ENCODE data around the gene FOXO6. TPM values are rescaled to one million over a fixed set of nuclear protein-coding genes. Genes with fewer than 3 reads are reported as not detected.

Gene FOXO6
- total RNA-seq, 1 experiment from 2014 or later, result 5.4 TPM

DNA sequence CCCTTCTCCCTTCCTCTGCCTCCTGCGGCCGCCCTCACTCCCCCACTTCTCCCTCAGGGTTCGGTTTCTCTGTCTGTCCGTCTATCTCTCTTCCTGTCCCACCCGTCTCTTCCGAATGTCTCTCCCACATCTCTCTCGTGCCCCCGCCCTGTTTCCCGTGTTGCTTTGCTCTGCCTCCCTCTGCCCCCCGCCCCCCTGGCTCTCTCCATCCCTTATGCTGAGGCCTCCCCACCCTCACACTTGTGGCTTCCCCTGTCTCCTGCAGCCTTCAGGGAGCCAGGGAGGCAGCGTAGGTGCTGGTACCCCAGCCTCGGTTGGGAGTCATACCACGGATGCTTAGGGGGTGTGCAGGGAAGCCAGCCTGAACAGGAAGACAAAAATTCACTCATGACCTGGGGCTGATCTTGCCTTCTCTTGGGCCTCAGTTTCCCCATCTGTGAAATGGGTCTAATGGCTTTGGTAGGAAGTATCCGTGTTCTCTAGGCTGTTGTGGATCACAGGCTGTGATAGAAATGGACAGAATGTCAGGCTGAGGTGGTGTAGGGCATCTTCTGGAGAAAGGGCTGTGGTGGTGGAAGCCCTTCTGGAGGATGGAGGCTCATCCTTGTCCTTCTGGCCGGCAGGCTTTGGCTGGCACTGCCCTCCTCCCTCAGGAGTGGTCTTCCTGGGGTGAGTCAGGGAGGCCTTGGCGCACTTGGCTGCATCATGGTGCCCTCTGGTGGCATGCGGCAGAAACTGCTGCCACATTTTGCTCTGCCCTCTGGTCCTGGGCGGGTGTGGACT is 55.5 kb downstream of the FOXO6 start (continued):
- TF ChIP-seq, protein P1, sequence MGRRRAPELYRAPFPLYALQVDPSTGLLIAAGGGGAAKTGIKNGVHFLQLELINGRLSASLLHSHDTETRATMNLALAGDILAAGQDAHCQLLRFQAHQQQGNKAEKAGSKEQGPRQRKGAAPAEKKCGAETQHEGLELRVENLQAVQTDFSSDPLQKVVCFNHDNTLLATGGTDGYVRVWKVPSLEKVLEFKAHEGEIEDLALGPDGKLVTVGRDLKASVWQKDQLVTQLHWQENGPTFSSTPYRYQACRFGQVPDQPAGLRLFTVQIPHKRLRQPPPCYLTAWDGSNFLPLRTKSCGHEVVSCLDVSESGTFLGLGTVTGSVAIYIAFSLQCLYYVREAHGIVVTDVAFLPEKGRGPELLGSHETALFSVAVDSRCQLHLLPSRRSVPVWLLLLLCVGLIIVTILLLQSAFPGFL (CRISPR knock-in tag; IDR thresholded peaks at IDR 0.05; ENCODE audit: borderline replicate concordance), result no peak
- 0 out of 2 replicates have a peak, but pooled peaks have one; percentile 28 for TF ChIP-seq SMAD3 (CRISPR knock-in tag; IDR thresholded peaks at IDR 0.05; ENCODE audit: borderline replicate concordance)
- no peak for TF ChIP-seq ZNF425 (CRISPR knock-in tag; conservative IDR thresholded peaks at IDR 0.05)
- TF ChIP-seq GTF2I (CRISPR knock-in tag; conservative IDR thresholded peaks at IDR 0.05), result peak; percentile 92
- peak; percentile 35; the same call in 1 of the 2 replicates for TF ChIP-seq SP1 (CRISPR knock-in tag; conservative IDR thresholded peaks at IDR 0.05)
- no peak for TF ChIP-seq CREM (CRISPR knock-in tag; IDR thresholded peaks at IDR 0.05)
- TF ChIP-seq HMGA2 (CRISPR knock-in tag; IDR thresholded peaks at IDR 0.05), result no peak

DNA sequence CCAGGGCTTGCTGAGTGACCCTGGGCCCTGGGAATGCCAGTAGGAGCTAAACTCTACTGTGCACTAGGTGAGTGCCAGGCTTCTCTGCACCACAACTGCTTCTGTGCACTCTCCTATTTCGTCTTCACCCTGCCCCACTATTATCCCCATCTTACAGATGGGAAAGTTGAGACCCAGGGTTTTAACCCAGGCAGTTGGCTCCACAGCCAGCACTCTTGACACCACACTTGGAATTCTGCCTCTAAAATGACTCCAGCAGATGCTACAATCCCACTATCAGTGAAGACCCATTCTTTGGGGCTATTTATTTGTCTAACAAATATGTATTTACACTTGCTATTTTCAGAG is 56.1 kb downstream of the FOXO6 start:
- POLR2A ChIA-PET, result no interaction called here
- H3K27me3 Mint-ChIP-seq (ENCODE audit: low read depth), result peaks cover 3% of the 10 kb centered on the region; the same call in 1 of the 2 replicates
- peaks cover 14% of the 10 kb centered on the region for H3K4me1 Mint-ChIP-seq
- CTCF ChIA-PET, result interaction anchor here (0.6 to 10.8 kb wide), 30 partner anchors 10 to 151 kb away, joined by 3 to 216 read pairs (median 6); partner anchors contain the start of gene FOXO6
- TF ChIP-seq GRHL2 (CRISPR knock-in tag; IDR thresholded peaks at IDR 0.05; ENCODE audit: insufficient replicate concordance, severe bottlenecking) (no peak), RORB (CRISPR knock-in tag; IDR thresholded peaks at IDR 0.05) (no peak), TP53 (CRISPR knock-in tag; IDR thresholded peaks at IDR 0.05) (no peak), IRF2 (CRISPR knock-in tag; IDR thresholded peaks at IDR 0.05; ENCODE audit: borderline replicate concordance, low read depth) (no peak), SMAD3 (CRISPR knock-in tag; IDR thresholded peaks at IDR 0.05; ENCODE audit: borderline replicate concordance) (no peak), FOXP1 (CRISPR knock-in tag; IDR thresholded peaks at IDR 0.05; ENCODE audit: borderline replicate concordance) (no peak), ZBTB21 (CRISPR knock-in tag; IDR thresholded peaks at IDR 0.05; ENCODE audit: borderline replicate concordance) (no peak), IRF1 (CRISPR knock-in tag; IDR thresholded peaks at IDR 0.05) (no peak), ZNF281 (CRISPR knock-in tag; IDR thresholded peaks at IDR 0.05) (no peak)
- DNase-seq (ENCODE audit: low spot score) (no peak), ATAC-seq (no peak)
- H3K4me3 Mint-ChIP-seq, result no peak overlapping the region
- H3K9me3 Mint-ChIP-seq, result no peaks in the 10 kb centered on the region
- no peaks in the 10 kb centered on the region for H3K36me3 Mint-ChIP-seq
- H3K27ac Mint-ChIP-seq, result no peak overlapping the region

DNA sequence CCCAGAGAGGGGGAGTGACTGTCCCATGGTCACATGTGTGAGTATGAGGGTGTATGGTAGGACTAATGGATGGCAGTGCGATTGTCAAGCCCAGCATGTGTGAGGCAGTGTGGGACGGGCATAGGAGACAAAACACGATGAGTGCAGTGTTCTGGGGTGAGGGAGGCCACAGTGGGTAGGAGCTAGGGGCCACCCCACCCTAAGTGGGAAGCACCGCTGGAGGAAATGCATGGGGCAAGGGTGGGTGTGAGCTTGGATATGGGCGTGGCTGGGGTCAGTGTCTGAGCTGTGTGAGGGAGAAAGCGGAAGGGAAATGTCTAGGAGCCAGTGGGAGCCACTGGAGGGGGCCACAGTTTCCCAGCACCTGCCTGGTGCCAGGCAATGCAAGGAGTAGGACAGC is 56.5 kb downstream of the FOXO6 start:
- Mint-ChIP-seq H3K9me3 (no peaks in the 10 kb centered on the region), H3K27ac (no peak overlapping the region; the same call in 1 of the 2 replicates), H3K4me3 (no peak overlapping the region), H3K4me1 (peaks cover 13% of the 10 kb centered on the region), H3K27me3 (ENCODE audit: low read depth) (no peaks in the 10 kb centered on the region; the same call in 1 of the 2 replicates), H3K36me3 (no peaks in the 10 kb centered on the region)
- no peak for DNase-seq (ENCODE audit: low spot score)
- no peak for ATAC-seq
- ChIA-PET CTCF (interaction anchor here (0.6 to 10.8 kb wide), 32 partner anchors 10 to 151 kb away, joined by 3 to 216 read pairs (median 5); partner anchors contain the start of gene FOXO6), POLR2A (interaction anchor here (1.2 kb wide), 1 partner anchor 95 kb away, joined by 5 read pairs; no protein-coding TSS in a partner anchor)
- TF ChIP-seq ZNF281 (CRISPR knock-in tag; IDR thresholded peaks at IDR 0.05) (no peak), KAT7 (CRISPR knock-in tag; IDR thresholded peaks at IDR 0.05; ENCODE audit: borderline replicate concordance) (no peak), CBFB (CRISPR knock-in tag; IDR thresholded peaks at IDR 0.05; ENCODE audit: low read depth) (no peak), AFF4 (CRISPR knock-in tag; IDR thresholded peaks at IDR 0.05; ENCODE audit: borderline replicate concordance) (no peak)
